BE2C (cell line): ENCODE data around the gene CPPED1.
A peak's percentile ranks its signal among the peaks of the same experiment; 100 is the strongest.
"Not testable (repeated sequence)": the region's sequence is repeated elsewhere in the genome, so short reads cannot be mapped to it uniquely, and the experiment has no call there.

ENCODE experiments used
- DNase-seq: peaks from one replicate; pipeline ENCODE4 v3.0.0-alpha.2; 2020
- H3K27me3 ChIP-seq: fragments of 250-450 bp; sonication (Bioruptor Pico); 2 replicates; pipeline ENCODE4 v1.5.1; 2020; ENCODE audit warnings: mild to moderate bottlenecking
- H3K36me3 ChIP-seq: fragments of 250-450 bp; sonication (Bioruptor Pico); 2 replicates; pipeline ENCODE4 v1.5.1; 2020; ENCODE audit warnings: mild to moderate bottlenecking
- H3K4me1 ChIP-seq: fragments of 250-450 bp; sonication (Bioruptor Pico); 2 replicates; pipeline ENCODE4 v1.5.1; 2020
- H3K4me3 ChIP-seq: 2 replicates; pipeline ENCODE4 v1.5.1; 2011; ENCODE audit warnings: low read depth, low read length
- H3K9me3 ChIP-seq: fragments of 250-450 bp; sonication (Bioruptor Pico); 2 replicates; pipeline ENCODE4 v1.5.1; 2020
- CTCF ChIP-seq: IDR thresholded peaks from 2 replicates; pipeline ENCODE4 v1.5.1; 2012; ENCODE audit warnings: mild to moderate bottlenecking, low read depth, low read length

CPPED1 gene

GRCh38 chr16:12769525-12769924 is 34.2 kb downstream of the CPPED1 start:
- no peaks in the 10 kb centered on the region for H3K9me3 ChIP-seq
- DNase-seq, result no peak
- no peaks in the 10 kb centered on the region for H3K27me3 ChIP-seq
- no peak overlapping the region for H3K4me3 ChIP-seq
- TF ChIP-seq CTCF, result no peak
- H3K4me1 ChIP-seq, result peaks cover 6% of the 10 kb centered on the region; the same call in 1 of the 2 replicates
- H3K36me3 ChIP-seq, result no peaks in the 10 kb centered on the region

GRCh38 chr16:12767897-12768296 is 35.8 kb downstream of the CPPED1 start:
- H3K36me3 ChIP-seq, result no peaks in the 10 kb centered on the region
- TF ChIP-seq CTCF, result no peak
- H3K27me3 ChIP-seq, result no peaks in the 10 kb centered on the region
- no peak overlapping the region for H3K4me3 ChIP-seq
- no peak for DNase-seq
- peaks cover 11% of the 10 kb centered on the region for H3K4me1 ChIP-seq
- no peaks in the 10 kb centered on the region for H3K9me3 ChIP-seq

GRCh38 chr16:12766853-12767252 is 36.8 kb downstream of the CPPED1 start:
- H3K9me3 ChIP-seq, result no peaks in the 10 kb centered on the region
- H3K4me3 ChIP-seq, result no peak overlapping the region
- no peak for TF ChIP-seq CTCF
- no peaks in the 10 kb centered on the region for H3K36me3 ChIP-seq
- no peak for DNase-seq
- peaks cover 11% of the 10 kb centered on the region for H3K4me1 ChIP-seq
- H3K27me3 ChIP-seq, result no peaks in the 10 kb centered on the region

GRCh38 chr16:12766208-12766607 is 37.5 kb downstream of the CPPED1 start:
- DNase-seq, H3K36me3 ChIP-seq, H3K27me3 ChIP-seq, H3K4me3 ChIP-seq, H3K9me3 ChIP-seq: not testable (repeated sequence)
- H3K4me1 ChIP-seq, result peaks cover 11% of the 10 kb centered on the region

- H3K9me3 ChIP-seq, result peaks cover under 1% of the 10 kb centered on the region; the same call in 1 of the 2 replicates
- peaks cover 11% of the 10 kb centered on the region for H3K4me1 ChIP-seq
- no peak for TF ChIP-seq CTCF
- no peaks in the 10 kb centered on the region for H3K36me3 ChIP-seq
- no peak for DNase-seq
- H3K27me3 ChIP-seq, result no peaks in the 10 kb centered on the region
- H3K4me3 ChIP-seq, result no peak overlapping the region
Observed at GRCh38 chr16:12764813-12765488, 38.7 kb downstream of the CPPED1 start.

- peaks cover 7% of the 10 kb centered on the region for H3K36me3 ChIP-seq
- peaks cover 18% of the 10 kb centered on the region for H3K4me1 ChIP-seq
- TF ChIP-seq CTCF, result no peak
- peak; percentile 31 for DNase-seq
- no peak overlapping the region for H3K4me3 ChIP-seq
- H3K9me3 ChIP-seq, result peaks cover 3% of the 10 kb centered on the region
- H3K27me3 ChIP-seq, result no peaks in the 10 kb centered on the region
Observed at GRCh38 chr16:12763517-12763916, 40.2 kb downstream of the CPPED1 start.
